Measurements from ENCODE around the gene PLEKHG7.

GRCh38 chr12:92732216-92732615 lies 29.4 kb downstream of the PLEKHG7 start:
- TF ChIP-seq CTCF (IDR thresholded peaks at IDR 0.05; ENCODE audit: borderline replicate concordance, extremely low read depth, low read length, poor library complexity, severe bottlenecking) (no peak), EZH2 (IDR thresholded peaks at IDR 0.05; ENCODE audit: borderline replicate concordance, low read depth, low read length, severe bottlenecking) (no peak)
